H54 (cell line): ENCODE data around the gene STIM1.
A peak's percentile ranks its signal among the peaks of the same experiment; 100 is the strongest.

Experiments used
- DNase-seq: peaks from one replicate; pipeline ENCODE4 v3.0.0; 2011; ENCODE audit warnings: low spot score, mixed read lengths; ENCODE audit not compliant: insufficient read length
- FAIRE-seq: peaks from 3 replicates; lab custom pipeline; 2011; peaks lifted over from hg19 to GRCh38; lab: Jason Lieb, UNC
- POLR2A ChIP-seq: IDR thresholded peaks from 2 replicates; pipeline ENCODE4 v1.6.1; 2011; ENCODE audit warnings: low read depth, mild to moderate bottlenecking, low read length

Gene STIM1

DNA sequence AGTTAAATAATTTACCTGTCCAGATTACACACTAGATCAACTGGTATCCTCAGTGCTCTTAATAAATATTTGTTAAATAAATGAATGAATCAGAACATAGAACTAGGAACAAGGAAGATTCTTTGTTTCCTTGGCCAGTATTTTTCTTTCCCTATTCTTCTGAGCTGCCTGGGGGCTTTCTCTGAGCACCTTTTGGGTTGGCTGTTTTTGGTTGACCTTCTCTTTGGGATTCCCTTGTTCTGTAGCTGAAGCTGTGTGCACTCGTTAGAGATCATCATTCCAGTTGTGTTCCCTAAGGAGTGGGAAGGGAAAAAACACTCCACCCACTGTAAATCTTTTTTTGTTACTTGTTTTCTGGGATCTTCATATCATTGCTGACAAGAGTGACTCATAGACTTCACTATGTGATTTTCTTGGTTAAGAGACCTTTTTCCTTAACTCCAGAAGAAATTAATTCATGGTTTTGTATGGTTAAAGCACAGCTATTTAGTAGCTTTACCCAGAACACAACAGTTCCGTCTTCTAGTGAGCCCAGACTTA is 84.3 kb downstream of the STIM1 start:
- no peak for DNase-seq
- TF ChIP-seq POLR2A, result no peak
- FAIRE-seq, result peak; percentile 66

DNA sequence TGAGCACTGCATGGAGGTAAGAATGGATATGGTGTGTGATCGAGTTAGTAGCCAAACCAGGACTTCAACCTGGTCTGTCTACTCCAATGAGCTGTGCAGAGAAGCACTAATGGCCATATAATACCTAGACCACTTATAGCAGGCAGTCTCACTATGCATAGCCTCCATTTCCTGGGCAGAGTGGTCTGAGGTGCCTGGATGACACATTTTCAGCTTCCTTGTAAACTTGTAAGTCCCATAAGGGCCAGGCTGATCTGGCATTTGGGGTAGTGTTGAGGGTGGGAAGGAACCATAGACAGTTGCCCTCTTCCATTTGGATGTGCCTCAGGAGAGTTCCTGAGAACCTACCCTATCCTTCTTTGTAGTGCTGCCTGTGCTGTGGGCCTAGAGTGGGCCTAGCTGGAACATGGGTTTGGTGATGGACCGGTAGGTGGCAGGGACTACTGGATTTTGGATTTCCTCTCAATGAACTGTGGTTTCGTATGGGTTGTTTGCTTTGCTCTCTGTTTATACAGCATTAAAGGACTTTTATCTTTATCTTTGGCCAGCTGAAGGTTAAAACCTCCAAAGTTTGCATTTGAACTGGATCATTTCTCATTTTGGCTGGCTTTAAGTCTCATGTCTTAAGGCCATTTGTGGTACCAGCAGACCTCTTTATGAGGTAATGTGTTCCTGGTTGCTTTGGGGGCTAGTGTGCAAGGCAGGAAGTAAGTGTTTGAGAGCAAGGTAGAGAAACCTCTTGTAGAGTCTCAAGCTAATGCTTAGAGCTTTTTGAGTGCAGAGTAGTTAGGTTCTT is 86.9 kb downstream of the STIM1 start:
- FAIRE-seq (no peak), DNase-seq (no peak)
- no peak for TF ChIP-seq POLR2A

DNA sequence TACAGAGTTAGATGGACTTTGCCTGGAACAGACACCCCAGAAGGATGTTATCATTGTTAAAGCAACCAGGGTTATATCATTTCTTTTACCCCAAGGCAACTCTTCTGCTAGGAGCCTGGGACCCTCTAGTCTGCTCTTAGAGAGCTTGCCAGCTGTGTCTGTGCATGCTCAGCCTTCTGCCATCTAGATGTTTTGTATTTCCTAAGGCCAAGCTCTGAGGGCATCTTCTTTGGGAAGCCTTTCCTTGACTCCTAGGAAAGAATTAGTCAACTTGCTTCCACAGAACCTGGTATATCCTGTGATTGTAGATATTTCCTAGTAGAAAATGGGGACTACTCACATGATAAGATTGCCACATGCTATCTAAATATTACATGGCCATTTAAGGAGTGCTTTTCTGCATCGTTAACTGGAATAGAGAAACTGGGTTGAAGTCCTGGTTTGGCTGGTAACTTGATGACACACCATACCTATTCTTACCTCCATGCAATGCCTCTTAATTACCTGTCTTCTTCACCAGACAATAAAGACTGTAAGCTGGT is 87.6 kb downstream of the STIM1 start:
- TF ChIP-seq POLR2A, result no peak
- no peak for FAIRE-seq
- no peak for DNase-seq

DNA sequence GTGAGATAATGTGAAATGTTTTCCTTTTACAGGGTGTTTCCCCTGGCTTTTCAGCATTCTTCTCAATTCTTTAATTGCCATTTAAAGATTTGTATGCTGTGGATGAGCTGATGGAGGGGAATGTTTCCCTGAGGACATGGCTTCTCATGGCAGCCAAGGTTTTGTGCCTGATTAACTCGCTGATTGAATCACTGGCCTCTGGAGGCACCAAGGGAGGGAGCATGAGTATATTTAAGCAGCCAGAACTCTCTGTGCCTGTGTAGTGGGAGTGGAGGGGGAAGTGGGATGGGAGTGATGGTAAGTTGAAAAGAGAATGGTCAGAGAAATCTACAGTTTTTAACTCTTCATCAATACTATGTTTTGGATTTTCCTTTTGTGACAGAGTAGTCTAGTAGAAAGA is 88.7 kb downstream of the STIM1 start:
- FAIRE-seq (no peak), DNase-seq (no peak)
- TF ChIP-seq POLR2A, result no peak

DNA sequence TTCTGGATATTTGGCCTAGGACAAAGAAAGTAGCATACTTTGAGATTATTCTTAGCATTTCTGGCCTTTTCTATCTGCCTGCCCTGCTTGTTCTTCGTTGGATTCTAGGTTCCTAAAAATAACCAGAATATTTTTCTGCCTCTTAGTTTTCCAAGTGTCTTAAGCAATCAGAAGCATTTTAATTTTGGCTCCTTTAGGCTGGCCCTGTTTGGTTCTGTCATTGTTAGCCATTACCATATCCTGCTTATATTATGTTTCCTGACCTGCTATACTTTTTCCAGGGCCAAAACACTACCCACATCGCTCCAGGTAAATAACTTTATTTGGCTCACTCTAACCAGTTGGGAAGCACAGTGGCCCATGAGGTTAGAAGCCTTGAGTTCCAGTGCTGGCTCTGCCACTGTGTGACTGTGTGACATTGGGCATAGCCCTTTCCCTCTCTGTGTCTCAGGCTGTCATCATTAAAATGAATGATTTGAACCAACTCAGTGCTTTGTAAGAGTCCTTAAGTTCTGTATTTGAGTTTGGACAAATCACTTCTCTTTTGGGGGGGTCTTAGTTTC is 91.1 kb downstream of the STIM1 start:
- no peak for TF ChIP-seq POLR2A
- no peak for DNase-seq
- FAIRE-seq, result no peak

DNA sequence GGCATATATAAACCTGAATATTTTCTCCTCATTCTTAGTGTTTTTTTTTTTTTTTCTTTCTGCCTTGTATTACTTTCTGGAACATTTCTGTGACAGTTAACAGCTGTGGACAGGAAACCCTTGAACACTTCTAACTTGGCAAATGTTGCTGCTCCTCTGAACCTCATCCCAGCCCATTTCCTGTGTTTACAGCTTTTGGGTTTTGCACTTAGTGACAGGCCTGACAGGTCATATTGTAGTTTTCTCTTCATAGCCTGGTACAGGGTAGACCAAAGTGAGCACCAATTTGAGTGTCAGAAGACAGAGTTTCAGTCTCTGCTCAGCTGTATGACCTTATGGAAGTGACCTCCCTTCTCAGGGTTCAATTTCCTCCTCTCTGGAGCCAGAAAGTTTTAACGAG is 91.6 kb downstream of the STIM1 start:
- FAIRE-seq (no peak), DNase-seq (no peak)
- no peak for TF ChIP-seq POLR2A

DNA sequence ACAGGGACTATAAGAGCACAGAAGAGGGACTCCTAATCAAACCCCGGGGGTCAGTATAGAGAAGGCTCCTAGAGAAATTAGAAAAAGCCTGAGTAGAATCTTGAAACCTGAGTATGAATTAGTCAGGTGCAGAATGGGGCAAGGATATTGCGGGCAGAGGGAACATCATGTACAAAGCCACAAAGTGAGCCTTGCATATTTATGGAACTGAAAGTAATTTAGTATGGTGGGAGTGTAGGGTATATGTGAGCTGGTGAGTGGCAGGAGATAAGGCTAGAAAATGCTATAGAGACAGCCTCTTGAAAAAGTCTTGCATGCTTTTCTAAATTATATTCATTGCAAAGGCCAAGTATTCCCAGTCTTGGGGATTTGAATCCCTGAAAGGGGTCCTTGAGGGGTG is 93.7 kb downstream of the STIM1 start:
- no peak for FAIRE-seq
- DNase-seq, result no peak
- TF ChIP-seq POLR2A, result no peak

DNA sequence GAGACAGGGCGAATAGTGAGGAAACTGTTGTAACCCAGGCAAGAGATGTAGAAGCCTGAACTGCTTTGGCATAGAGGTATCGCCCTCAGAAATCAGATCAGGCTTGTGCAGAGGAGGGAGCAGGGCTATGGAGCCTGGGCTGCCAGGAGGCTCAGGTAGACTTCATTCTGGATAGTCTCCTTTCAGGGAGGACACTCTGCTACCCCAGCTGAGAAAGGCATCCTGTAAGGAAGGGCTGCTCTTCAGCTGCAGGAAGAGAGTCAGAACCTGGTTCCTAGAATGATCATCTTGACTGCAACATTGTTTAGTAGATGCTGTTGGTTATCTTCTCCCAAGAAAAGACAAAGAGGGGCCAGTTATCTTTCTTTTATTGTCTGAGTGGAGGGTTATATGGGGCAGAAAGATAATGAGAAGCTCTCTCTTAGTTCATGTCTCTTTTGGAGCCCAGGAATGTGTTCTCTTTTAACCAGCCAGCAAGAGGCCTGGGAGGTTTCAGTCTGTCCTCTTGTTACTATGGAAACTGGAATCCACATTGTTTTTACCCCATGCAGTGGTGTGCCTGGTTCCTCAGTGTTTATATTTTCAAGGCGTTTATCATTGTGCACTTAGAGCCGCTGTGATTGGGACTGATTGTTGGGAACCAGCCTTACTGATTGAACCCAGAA is 95.7 kb downstream of the STIM1 start:
- DNase-seq, result peak; percentile 17
- FAIRE-seq, result no peak
- no peak for TF ChIP-seq POLR2A

DNA sequence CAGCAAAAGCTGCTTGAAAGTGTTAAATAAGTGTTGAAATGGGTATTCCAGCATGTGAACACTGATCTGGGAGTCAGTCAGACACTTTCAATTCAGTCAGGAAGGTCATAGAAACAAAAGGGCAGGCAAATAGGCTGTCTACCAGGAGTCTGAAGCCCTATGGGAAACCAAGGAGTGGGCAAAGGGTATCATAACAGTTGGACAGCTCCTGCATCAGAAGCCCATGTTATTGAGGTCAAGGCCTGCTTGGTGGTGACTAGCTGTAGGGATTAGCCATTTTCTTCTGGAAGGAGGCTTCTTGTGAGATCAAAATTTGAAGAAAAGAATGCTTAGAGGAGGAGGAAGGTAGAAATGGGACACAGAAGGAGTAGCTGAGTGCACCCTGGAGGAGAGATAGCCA is 97.3 kb downstream of the STIM1 start:
- TF ChIP-seq POLR2A, result no peak
- DNase-seq (no peak), FAIRE-seq (no peak)

DNA sequence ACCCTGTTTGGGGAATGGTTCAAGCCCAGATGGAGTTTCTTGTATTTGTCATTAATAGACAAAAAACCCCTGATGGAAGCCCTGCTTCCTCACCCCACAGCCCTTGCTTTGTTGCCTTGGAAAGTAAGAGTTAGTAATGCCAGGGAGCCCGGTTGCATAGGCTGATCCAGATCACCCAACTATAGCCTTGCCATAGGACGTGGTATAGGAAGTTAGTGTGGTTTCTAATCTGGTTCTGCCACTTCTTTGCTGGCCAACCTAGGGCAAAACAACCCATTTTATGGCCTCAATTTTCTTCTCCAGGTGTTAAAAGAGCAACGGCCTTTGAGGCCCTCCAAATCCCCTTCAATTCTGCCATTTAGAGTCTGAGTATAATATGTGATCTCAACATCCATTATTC is 97.9 kb downstream of the STIM1 start:
- FAIRE-seq (no peak), DNase-seq (no peak)
- TF ChIP-seq POLR2A, result no peak

DNA sequence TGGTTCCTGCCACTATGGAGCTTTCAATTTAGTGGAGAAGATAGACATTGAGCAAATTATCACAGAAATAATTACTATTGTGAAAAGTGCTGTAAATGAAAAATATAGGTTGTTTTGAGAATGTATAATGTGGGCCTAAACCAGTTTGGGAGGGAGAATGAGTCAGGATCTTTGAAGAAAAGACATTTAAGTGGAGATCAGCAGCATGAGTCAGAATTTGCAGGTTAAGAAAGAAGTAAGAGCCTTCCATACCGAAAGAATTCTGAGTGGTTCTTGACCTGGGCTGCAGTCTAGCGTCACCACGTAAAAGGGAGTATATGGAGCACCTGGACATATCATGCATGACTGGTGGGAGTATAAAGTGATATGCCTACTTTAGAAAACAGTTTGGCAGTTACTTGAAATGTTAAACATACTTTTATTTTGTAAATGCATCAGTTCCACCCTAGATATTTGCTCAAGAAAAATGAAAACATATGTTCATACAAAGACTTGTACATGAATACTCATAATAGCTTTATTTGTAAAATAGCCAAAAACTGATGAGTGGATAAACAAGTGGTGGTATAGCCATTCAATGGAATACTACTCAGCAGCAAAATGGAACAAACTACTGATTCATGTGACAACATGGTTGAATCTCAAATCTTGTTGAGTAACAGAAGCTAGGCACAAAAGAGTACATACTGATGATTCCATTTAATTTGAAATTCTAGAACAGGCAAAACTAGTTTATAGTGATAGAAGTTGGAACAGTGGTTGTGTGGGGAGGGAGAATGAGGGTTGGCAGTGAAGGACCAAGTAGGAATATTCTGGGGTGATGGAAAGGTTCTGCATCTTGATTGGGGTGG is 99.2 kb downstream of the STIM1 start:
- FAIRE-seq (peak; percentile 48), DNase-seq (peak; percentile 24)
- TF ChIP-seq POLR2A, result no peak

DNA sequence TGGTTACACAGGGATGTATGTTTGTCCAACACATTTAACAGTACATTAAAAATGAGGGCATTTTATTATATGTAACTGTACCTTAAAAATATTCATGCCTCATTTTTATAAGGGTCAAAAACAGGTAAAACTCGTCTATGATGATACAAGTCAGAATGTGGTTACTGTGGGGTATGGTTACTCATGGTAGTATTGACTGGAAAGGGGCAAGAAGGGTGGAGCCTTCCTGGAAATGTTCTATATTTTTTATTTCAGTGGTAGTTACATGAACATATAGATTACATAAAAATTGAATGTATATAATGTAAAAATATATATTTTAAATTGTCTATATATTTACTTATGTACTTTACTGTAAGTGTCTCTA is 99.8 kb downstream of the STIM1 start:
- DNase-seq (no peak), FAIRE-seq (no peak)
- TF ChIP-seq POLR2A, result no peak

DNA sequence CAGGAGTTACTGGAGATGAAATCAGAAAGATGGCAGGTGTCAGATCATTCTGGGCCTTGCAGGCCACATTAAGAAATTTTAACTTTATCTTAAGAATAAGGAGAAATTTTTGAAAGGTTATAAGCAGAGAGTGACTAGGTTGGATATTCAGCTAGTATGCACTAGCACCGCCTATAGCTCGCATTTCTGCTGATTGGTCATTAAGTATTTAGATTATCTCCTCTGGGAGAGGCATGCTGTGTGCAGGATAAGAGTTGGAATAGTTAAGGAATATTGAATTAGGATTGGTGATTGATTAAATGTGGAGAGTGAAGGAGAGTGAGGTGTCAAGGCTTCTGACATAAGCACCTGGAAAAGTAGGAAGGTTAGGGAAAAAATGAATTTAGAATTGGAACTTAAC is 100.6 kb downstream of the STIM1 start:
- no peak for TF ChIP-seq POLR2A
- DNase-seq (no peak), FAIRE-seq (no peak)

DNA sequence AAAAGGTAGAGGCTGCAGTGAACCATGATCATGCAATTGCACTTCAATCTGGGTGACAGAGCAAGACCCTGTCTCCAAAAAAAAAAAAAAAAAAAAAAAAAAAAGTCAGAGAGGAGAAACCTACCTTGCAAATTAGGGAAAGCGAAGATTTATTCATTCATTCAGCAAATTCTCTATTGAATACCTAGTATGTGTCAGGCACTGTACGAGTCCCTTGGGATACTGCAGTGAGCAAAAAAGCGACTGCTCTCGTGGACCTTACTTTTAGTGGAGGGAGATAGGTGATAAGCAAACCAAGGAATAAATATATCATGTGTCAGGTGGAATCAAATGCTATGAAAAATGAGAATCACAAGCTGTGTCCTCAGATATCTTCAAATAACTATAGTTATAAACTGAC is 101.3 kb downstream of the STIM1 start:
- FAIRE-seq (no peak), DNase-seq (no peak)
- TF ChIP-seq POLR2A, result no peak
